A549 treated with GW870086 at 1 μM for 4 hours (cell line): ENCODE results near the gene TWF1. TPM values are rescaled to one million over a fixed set of nuclear protein-coding genes. Genes with fewer than 3 reads are reported as not detected.

Source experiments
- total RNA-seq: library from RNA; stranded (reverse); fragments of 200-300 nt; extraction: Qiagen RNA extraction; gene quantifications from 5 replicates; pipeline ENCODE4 v1.2.3, GENCODE V29; 2022; ENCODE audit warnings: low read depth

The TWF1 gene
- 65.6 to 80.2 TPM (median 75.7 TPM) in 5 replicates for total RNA-seq

GRCh38 chr12:43805860-43806736, at the start of gene TWF1:
TWF1 (minus strand) TSS chr12:43806317; CDS start chr12:43806245, 72 bp downstream.

GRCh38 chr12:43835656-43836474, 29.7 kb upstream of the TWF1 start, which contains the start of gene TMEM117:
TMEM117 (plus strand) TSS chr12:43836081.

GRCh38 chr12:43758728-43759563, 47.2 kb downstream of the TWF1 start, which contains the start of the genes IRAK4 and PUS7L:
IRAK4 (plus strand) TSS chr12:43758951; CDS start chr12:43768112, 9,161 bp downstream.
PUS7L (minus strand) TSS chr12:43758790; CDS start chr12:43755245, 3,545 bp downstream.

Other genes starting within 250 kb of the TWF1 start
- gene PUS7L, start 47.5 kb downstream of the TWF1 start, total RNA-seq, result 2.6 to 5.0 TPM (median 4.6 TPM) in 5 replicates
- 3.6 to 4.6 TPM (median 4.2 TPM) in 5 replicates for gene IRAK4, start 47.4 kb downstream of the TWF1 start, total RNA-seq
- 1.1 to 2.6 TPM (median 1.9 TPM) in 5 replicates for gene TMEM117, start 29.8 kb upstream of the TWF1 start, total RNA-seq